ENCODE measurements around the gene NHEJ1. TPM values are rescaled to one million over a fixed set of nuclear protein-coding genes. Genes with fewer than 3 reads are reported as not detected.
A peak's percentile ranks its signal among the peaks of the same experiment; 100 is the strongest.

NHEJ1 gene
- total RNA-seq, 1 experiment from 2014 or later, result 20.8 TPM

DNA sequence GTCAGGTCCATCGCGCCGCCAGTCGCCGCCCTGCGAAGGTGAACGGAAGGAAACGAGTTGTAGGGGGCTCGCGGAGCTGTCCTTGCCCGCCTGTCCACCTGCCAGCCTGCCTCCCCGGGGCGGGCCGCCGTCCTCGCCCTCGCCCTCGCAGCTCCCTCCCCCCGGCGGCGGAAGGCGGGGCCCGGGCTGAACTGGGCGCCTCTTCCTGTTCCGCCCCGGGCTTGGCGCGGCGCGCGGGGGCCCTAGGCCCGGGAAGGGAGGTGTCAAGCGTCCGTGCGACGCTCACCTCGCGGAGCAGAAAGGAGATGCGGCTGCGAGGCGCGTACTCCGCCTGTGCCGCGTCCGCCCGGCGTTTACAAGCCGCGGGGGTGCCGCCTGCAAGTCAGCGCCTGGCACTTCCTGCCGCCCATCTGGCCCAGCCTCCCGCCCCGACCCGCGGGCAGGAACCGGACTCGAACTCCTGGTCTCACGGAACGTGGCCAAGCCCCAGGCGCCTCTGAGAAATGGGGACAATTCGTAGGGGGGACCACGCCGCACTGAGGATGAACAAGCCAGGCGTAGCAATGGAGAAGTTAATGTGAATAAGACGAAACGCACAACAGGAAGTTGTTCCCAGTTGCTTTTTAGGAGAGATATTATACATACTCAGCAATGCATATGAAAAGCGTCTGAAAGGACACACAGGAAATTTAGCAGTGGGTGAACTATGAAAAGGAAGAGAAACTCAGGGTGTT, 16.4 kb upstream of the NHEJ1 start, which contains the start of gene CNPPD1:
CNPPD1 (minus strand) TSS at position 108 of the 734 bp plus-strand sequence; CDS start at position 11, 97 bp downstream.
- Histone ChIP-seq H3K18ac (ENCODE audit: insufficient read length, low read depth, low read length) (no peak within 1 kb of the TSS), H3K27me3 (ENCODE audit: insufficient read depth, low read length) (no peaks in the 10 kb centered on the region), H4K8ac (replicated peaks; ENCODE audit: insufficient read length, low read depth, low read length) (no peak within 1 kb of the TSS), H3K14ac (ENCODE audit: insufficient read depth, low read length) (no peak within 1 kb of the TSS), H3T11ph (ENCODE audit: low read length) (no peak within 1 kb of the TSS), H3K79me2 (ENCODE audit: insufficient read depth, low read length) (no peaks in the 10 kb centered on the region), H3K56ac (ENCODE audit: insufficient read length, low read depth, low read length) (no peak within 1 kb of the TSS), H3K23me2 (ENCODE audit: insufficient read length, low read depth, low read length, poor library complexity, severe bottlenecking) (peaks cover 20% of the 10 kb centered on the region), H2BK120ac (ENCODE audit: low read depth, low read length, poor library complexity, severe bottlenecking) (no peak within 1 kb of the TSS), H4K5ac (ENCODE audit: insufficient read length, low read depth, low read length) (no peak within 1 kb of the TSS), H3K4me2 (ENCODE audit: insufficient read depth, insufficient read length, low read length) (peak within 1 kb of the TSS; percentile 99), H4K20me1 (ENCODE audit: control insufficient read depth, insufficient read depth, insufficient read length) (no peaks in the 10 kb centered on the region), H2BK12ac (ENCODE audit: insufficient read length, low read depth, low read length) (no peak within 1 kb of the TSS), H2AFZ (ENCODE audit: low read length) (no peak within 1 kb of the TSS), H4K91ac (ENCODE audit: insufficient read length, low read depth, low read length) (no peak within 1 kb of the TSS), H3K4ac (ENCODE audit: low read depth, low read length) (no peak within 1 kb of the TSS), H3K9me3 (ENCODE audit: control insufficient read depth, low read depth, low read length) (no peaks in the 10 kb centered on the region), H3K23ac (ENCODE audit: insufficient read length, low read depth, low read length) (no peak within 1 kb of the TSS), H3K27ac (ENCODE audit: insufficient read length, low read depth, low read length) (peak within 1 kb of the TSS; percentile 78), H2BK20ac (ENCODE audit: low read depth, low read length, poor library complexity, severe bottlenecking) (no peak within 1 kb of the TSS), H3K9ac (ENCODE audit: extremely low read depth, insufficient read length, low read length) (peak within 1 kb of the TSS; percentile 48), H2AK5ac (ENCODE audit: insufficient read length, low read length) (no peak within 1 kb of the TSS), H2BK15ac (ENCODE audit: low read depth, low read length) (no peak within 1 kb of the TSS), H2BK5ac (ENCODE audit: insufficient read length, low read length) (no peak within 1 kb of the TSS), H3K4me1 (ENCODE audit: insufficient read depth, low read length) (0 out of 2 replicates have a peak, but pooled peaks cover 3% of the 10 kb centered on the region), H3K79me1 (ENCODE audit: insufficient read depth, low read depth, low read length, poor library complexity, severe bottlenecking) (peaks cover 3% of the 10 kb centered on the region)
- Mint-ChIP-seq H3K4me3 (peak within 1 kb of the TSS; percentile 90 to 93), H3K4me1 (peaks cover 13 to 22% of the 10 kb centered on the region in 2 experiments), H3K9me3 (no peaks in the 10 kb centered on the region; a peak in 1 of 5 replicates), H3K27ac (peak within 1 kb of the TSS; percentile 97 to 98 (median 97)), H3K27me3 (ENCODE audit: low read depth) (no peaks in the 10 kb centered on the region; the same call in 1 of the 2 replicates), H3K36me3 (ENCODE audit: insufficient read depth in 1 of 3, low read depth in 3 of 3) (peaks cover 20 to 49% (median 41%) of the 10 kb centered on the region in 3 experiments)
- TF ChIP-seq, protein P1, sequence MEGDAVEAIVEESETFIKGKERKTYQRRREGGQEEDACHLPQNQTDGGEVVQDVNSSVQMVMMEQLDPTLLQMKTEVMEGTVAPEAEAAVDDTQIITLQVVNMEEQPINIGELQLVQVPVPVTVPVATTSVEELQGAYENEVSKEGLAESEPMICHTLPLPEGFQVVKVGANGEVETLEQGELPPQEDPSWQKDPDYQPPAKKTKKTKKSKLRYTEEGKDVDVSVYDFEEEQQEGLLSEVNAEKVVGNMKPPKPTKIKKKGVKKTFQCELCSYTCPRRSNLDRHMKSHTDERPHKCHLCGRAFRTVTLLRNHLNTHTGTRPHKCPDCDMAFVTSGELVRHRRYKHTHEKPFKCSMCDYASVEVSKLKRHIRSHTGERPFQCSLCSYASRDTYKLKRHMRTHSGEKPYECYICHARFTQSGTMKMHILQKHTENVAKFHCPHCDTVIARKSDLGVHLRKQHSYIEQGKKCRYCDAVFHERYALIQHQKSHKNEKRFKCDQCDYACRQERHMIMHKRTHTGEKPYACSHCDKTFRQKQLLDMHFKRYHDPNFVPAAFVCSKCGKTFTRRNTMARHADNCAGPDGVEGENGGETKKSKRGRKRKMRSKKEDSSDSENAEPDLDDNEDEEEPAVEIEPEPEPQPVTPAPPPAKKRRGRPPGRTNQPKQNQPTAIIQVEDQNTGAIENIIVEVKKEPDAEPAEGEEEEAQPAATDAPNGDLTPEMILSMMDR (conservative IDR thresholded peaks at IDR 0.05), result no peak; the same call in 1 of the 3 replicates
- DNase-seq, result peak; percentile 86
- no CpG with 5 or more reads among the region's 69 CpGs for WGBS (ENCODE audit: extremely low coverage, insufficient read length, low lambda C conversion rate)

All from H9 (cell line).